K562 (cell line): ENCODE data around the gene C11orf65. TPM values are rescaled to one million over a fixed set of nuclear protein-coding genes. Genes with fewer than 3 reads are reported as not detected.

Experiments
- CUX1 ChIP-seq: fragments of 200-800 bp; sonication (Bioruptor generic); IDR thresholded peaks from 2 replicates; pipeline ENCODE4 v1.6.1; 2016; ENCODE audit warnings: missing genetic modification characterization, missing compliant biosample characterization
- DMBX1 ChIP-seq: fragments of 250-450 bp; sonication (Bioruptor Pico); IDR thresholded peaks from 2 replicates; pipeline ENCODE4 v1.8.0; 2022; ENCODE audit warnings: inconsistent platforms, mild to moderate bottlenecking, moderate library complexity, borderline replicate concordance
- E2F4 ChIP-seq: sonication (generic); formaldehyde crosslinking; IDR thresholded peaks from 2 replicates; pipeline ENCODE4 v1.8.0; 2022; ENCODE audit warnings: mild to moderate bottlenecking, low read depth, missing genetic modification reagents
- ETV6 ChIP-seq, 3 experiments: fragments of 150-350 bp in 1 of 3; sonication (generic) in 1 of 3; formaldehyde crosslinking in 1 of 3; IDR thresholded peaks; 2 replicates each; pipeline versions ENCODE4 v1.6.1 to v1.8.0; 2014 to 2022; ENCODE audit warnings: borderline replicate concordance in 2 of 3, low read depth in 2 of 3, antibody characterized with exemption in 1 of 3, low read length in 1 of 3, mild to moderate bottlenecking in 1 of 3, missing genetic modification reagents in 1 of 3
- FOXK1 ChIP-seq: sonication (generic); formaldehyde crosslinking; IDR thresholded peaks from 2 replicates; pipeline ENCODE4 v1.8.0; 2022; ENCODE audit warnings: missing genetic modification reagents, mild to moderate bottlenecking, borderline replicate concordance
- GATAD2B ChIP-seq: fragments of 450-650 bp; IDR thresholded peaks from 2 replicates; pipeline ENCODE4 v1.6.1; 2017; ENCODE audit warnings: mild to moderate bottlenecking, borderline replicate concordance
- GTF2F1 ChIP-seq: IDR thresholded peaks from 2 replicates; pipeline ENCODE4 v1.6.1; 2011; ENCODE audit warnings: low read depth, low read length, improper control_type of control experiment
- MECOM ChIP-seq: fragments of 250-450 bp; sonication (Bioruptor Pico); IDR thresholded peaks from 2 replicates; pipeline ENCODE4 v1.8.0; 2022; ENCODE audit warnings: inconsistent platforms
- MTF1 ChIP-seq: fragments of 250-450 bp; sonication (Bioruptor Pico); IDR thresholded peaks from 2 replicates; pipeline ENCODE4 v1.9.0; 2021; ENCODE audit warnings: moderate library complexity, mild to moderate bottlenecking, inconsistent platforms, borderline replicate concordance
- MYC ChIP-seq, 2 experiments: fragments of 250-450 bp in 1 of 2; sonication (Bioruptor Pico) in 1 of 2; IDR thresholded peaks; 2 replicates each; pipeline versions ENCODE4 v1.5.1 to v1.6.1; 2012 to 2021; ENCODE audit warnings: low read depth in 2 of 2, borderline replicate concordance in 1 of 2, improper control_type of control experiment in 1 of 2, low read length in 1 of 2, mild to moderate bottlenecking in 1 of 2, moderate library complexity in 1 of 2
- RHOXF2B ChIP-seq: fragments of 250-450 bp; sonication (Bioruptor Pico); conservative IDR thresholded peaks from 2 replicates; pipeline ENCODE4 v1.5.1; 2021
- SIN3B ChIP-seq: fragments of 450-650 bp; IDR thresholded peaks from 2 replicates; pipeline ENCODE4 v1.6.1; 2017; ENCODE audit warnings: low read depth, mild to moderate bottlenecking, moderate library complexity
- TAF15 ChIP-seq: fragments of 200-400 bp; formaldehyde crosslinking; IDR thresholded peaks from 2 replicates; pipeline ENCODE4 v1.6.1; 2017; ENCODE audit warnings: mild to moderate bottlenecking, low read depth, low read length, moderate library complexity
- TCF3 ChIP-seq: sonication (generic); formaldehyde crosslinking; IDR thresholded peaks from 2 replicates; pipeline ENCODE4 v1.4.0; 2020; ENCODE audit warnings: mild to moderate bottlenecking, missing genetic modification reagents
- TOE1 ChIP-seq, 2 experiments: fragments of 450-650 bp in 1 of 2; sonication (generic) in 1 of 2; formaldehyde crosslinking in 1 of 2; IDR thresholded peaks; 2 replicates each; pipeline versions ENCODE4 v1.7.1 to v1.8.0; 2016 to 2022; ENCODE audit warnings: borderline replicate concordance in 2 of 2, mild to moderate bottlenecking in 2 of 2, antibody characterized with exemption in 1 of 2, inconsistent platforms in 1 of 2, low read depth in 1 of 2, missing genetic modification reagents in 1 of 2, moderate library complexity in 1 of 2
- ZNF408 ChIP-seq: fragments of 250-450 bp; sonication (Bioruptor Pico); IDR thresholded peaks from 2 replicates; pipeline ENCODE4 v1.4.0; 2020; ENCODE audit warnings: low read depth, mild to moderate bottlenecking, moderate library complexity
- polyA plus RNA-seq, 8 experiments: library from polyadenylated mRNA; depleted of rRNA in 4 of 8; stranded (reverse) in 5 of 8; unstranded in 3 of 8; fragments of >200 nt; fragmentation: Nextera tagmentation in 2 of 8; fragmentation: Illumina TruSeq in 1 of 8; extraction: Ambion mirVana in 2 of 8; extraction: Trizol in 1 of 8; gene quantifications; 2 replicates each; pipeline versions ENCODE4 v1.2.1 to v1.2.3, GENCODE V29; 2011 to 2014; ENCODE audit warnings: inconsistent platforms in 1 of 8, missing spikeins in 1 of 8
- total RNA-seq, 7 experiments: library from RNA; depleted of rRNA in 6 of 7; stranded (reverse); fragments of >200 nt in 6 of 7; fragmentation: Illumina TruSeq in 2 of 7; extraction: Trizol in 2 of 7; gene quantifications; 2 replicates each; pipeline versions ENCODE4 v1.2.1 to v1.2.3, GENCODE V29; 2011 to 2021; ENCODE audit warnings: low replicate concordance in 1 of 7
- TF ChIP-seq, protein P1 (sequence below): sonication (generic); formaldehyde crosslinking; IDR thresholded peaks from 2 replicates; pipeline ENCODE4 v1.8.0; 2022; ENCODE audit warnings: mild to moderate bottlenecking, missing genetic modification reagents

The C11orf65 gene
- total and polyA plus RNA-seq, 9 of the 15 experiments (the other 6 are each of a cell fraction or from before 2014, with no cell fraction given), result 1.0 to 2.1 (median 1.2) TPM

DNA sequence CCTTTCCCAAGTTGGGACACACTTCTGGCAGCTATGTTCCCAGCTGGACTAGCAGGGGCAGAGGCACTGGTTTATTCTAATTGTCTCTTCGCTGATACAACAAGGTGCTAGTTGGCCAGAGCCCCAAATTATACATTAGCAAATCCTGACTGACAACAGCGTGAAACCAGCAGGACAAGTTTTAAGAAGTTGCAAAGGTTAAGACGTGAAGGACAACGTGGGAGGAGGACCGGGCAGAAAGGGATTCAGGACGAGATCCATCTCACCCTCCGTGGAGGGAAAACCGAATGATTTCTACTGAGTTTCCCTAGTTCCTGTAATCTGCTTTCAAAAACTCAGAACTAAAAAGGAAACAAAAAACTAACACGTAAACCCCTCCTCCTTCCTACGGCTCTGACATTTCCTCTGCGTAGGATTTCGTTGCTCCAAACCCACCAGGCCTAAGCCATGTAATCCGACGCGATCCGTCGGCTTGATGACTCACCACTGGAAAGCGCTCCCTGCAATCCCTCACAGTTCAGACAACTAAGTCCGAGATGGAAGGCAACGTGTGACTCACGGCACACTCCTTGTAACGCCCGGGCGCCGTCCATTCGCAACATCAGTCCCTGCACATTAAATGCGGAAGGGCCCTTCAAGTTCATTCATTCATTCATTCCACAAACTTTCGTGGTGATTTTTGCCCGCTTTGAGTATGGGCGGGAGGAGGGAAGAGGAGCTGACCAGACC is 30.2 kb upstream of the C11orf65 start (continued):
- TF ChIP-seq E2F4 (CRISPR knock-in tag) (no peak), FOXK1 (CRISPR knock-in tag) (no peak), SIN3B (no peak), TCF3 (CRISPR knock-in tag) (peak; percentile 32; the same call in 1 of the 2 replicates), MECOM (CRISPR knock-in tag) (no peak), ZNF408 (CRISPR knock-in tag) (no peak), RHOXF2B (CRISPR knock-in tag) (0 out of 2 replicates have a peak, but pooled peaks have one; percentile 25), GTF2F1 (peak; percentile 76; the same call in 1 of the 2 replicates), ETV6 (IDR thresholded peaks at IDR 0.05; ENCODE audit: borderline replicate concordance in 1 of 2, low read depth in 2 of 2, low read length in 1 of 2) (no peak), ETV6 (CRISPR knock-in tag; IDR thresholded peaks at IDR 0.05; ENCODE audit: borderline replicate concordance) (no peak), DMBX1 (CRISPR knock-in tag) (no peak), TAF15 (no peak), TOE1 (IDR thresholded peaks at IDR 0.05; ENCODE audit: borderline replicate concordance) (peak; percentile 40; the same call in 1 of the 2 replicates), TOE1 (CRISPR knock-in tag; IDR thresholded peaks at IDR 0.05; ENCODE audit: borderline replicate concordance, low read depth) (no peak), CUX1 (CRISPR knock-in tag) (no peak), GATAD2B (no peak), MTF1 (CRISPR knock-in tag) (no peak), MYC (IDR thresholded peaks at IDR 0.05; ENCODE audit: low read depth, low read length) (peak; percentile 77), MYC (CRISPR knock-in tag; IDR thresholded peaks at IDR 0.05; ENCODE audit: borderline replicate concordance, low read depth) (no peak)
- TF ChIP-seq, protein P1, sequence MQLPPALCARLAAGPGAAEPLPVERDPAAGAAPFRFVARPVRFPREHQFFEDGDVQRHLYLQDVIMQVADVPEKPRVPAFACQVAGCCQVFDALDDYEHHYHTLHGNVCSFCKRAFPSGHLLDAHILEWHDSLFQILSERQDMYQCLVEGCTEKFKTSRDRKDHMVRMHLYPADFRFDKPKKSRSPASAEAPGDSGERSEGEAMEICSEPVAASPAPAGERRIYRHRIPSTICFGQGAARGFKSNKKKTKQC (CRISPR knock-in tag), result no peak
